Measurements from ENCODE around the gene CDK6.

- TF ChIP-seq EZH2 (IDR thresholded peaks at IDR 0.05; ENCODE audit: insufficient read depth, poor library complexity, severe bottlenecking) (no peak), EZH2phosphoT487 (IDR thresholded peaks at IDR 0.05; ENCODE audit: insufficient read depth, low read depth) (no peak)
These were observed 1.0 kb downstream of the CDK6 start for GRCh38 chr7:92835261-92835850.

Data from GM23248 (cell line).